ENCODE results near the gene TRAF3.
"Not testable (repeated sequence)": the region's sequence is repeated elsewhere in the genome, so short reads cannot be mapped to it uniquely, and the experiment has no call there.

Gene TRAF3

GRCh38 chr14:102892651-102893050 is 115.4 kb downstream of the TRAF3 start:
- DNase-seq (ENCODE audit: low read depth), result no peak

GRCh38 chr14:102893452-102893851 is 116.2 kb downstream of the TRAF3 start:
- no peak for DNase-seq (ENCODE audit: low read depth)

- not testable (repeated sequence) for DNase-seq (ENCODE audit: low read depth)
These were observed 119.5 kb downstream of the TRAF3 start for GRCh38 chr14:102896735-102897134.

GRCh38 chr14:102897299-102898027 is 120.2 kb downstream of the TRAF3 start:
- DNase-seq (ENCODE audit: low read depth), result no peak

GRCh38 chr14:102898298-102898697 is 121.0 kb downstream of the TRAF3 start:
- DNase-seq (ENCODE audit: low read depth), result no peak

GRCh38 chr14:102898776-102899515 is 121.7 kb downstream of the TRAF3 start:
- no peak for DNase-seq (ENCODE audit: low read depth)

GRCh38 chr14:102899516-102899900 is 122.3 kb downstream of the TRAF3 start:
- no peak for DNase-seq (ENCODE audit: low read depth)

- no peak for DNase-seq (ENCODE audit: low read depth)
These were observed 123.7 kb downstream of the TRAF3 start for GRCh38 chr14:102900631-102901571.

GRCh38 chr14:102901633-102902032 is 124.4 kb downstream of the TRAF3 start:
- no peak for DNase-seq (ENCODE audit: low read depth)

- no peak for DNase-seq (ENCODE audit: low read depth)
These were observed 124.8 kb downstream of the TRAF3 start for GRCh38 chr14:102902086-102902485.

- no peak for DNase-seq (ENCODE audit: low read depth)
These were observed 125.4 kb downstream of the TRAF3 start for GRCh38 chr14:102902523-102903247.

GRCh38 chr14:102903248-102903888 is 126.1 kb downstream of the TRAF3 start:
- DNase-seq (ENCODE audit: low read depth), result no peak

GRCh38 chr14:102903889-102904512 is 126.8 kb downstream of the TRAF3 start:
- DNase-seq (ENCODE audit: low read depth), result no peak

- DNase-seq (ENCODE audit: low read depth), result no peak
These were observed 128.2 kb downstream of the TRAF3 start for GRCh38 chr14:102905116-102906108.

GRCh38 chr14:102906616-102907302 is 129.5 kb downstream of the TRAF3 start:
- no peak for DNase-seq (ENCODE audit: low read depth)

- no peak for DNase-seq (ENCODE audit: low read depth)
These were observed 130.1 kb downstream of the TRAF3 start for GRCh38 chr14:102907303-102907844.

- DNase-seq (ENCODE audit: low read depth), result no peak
These were observed 130.9 kb downstream of the TRAF3 start for GRCh38 chr14:102907980-102908730.

Data from stimulated activated CD8-positive, alpha-beta memory T cell treated with anti-CD3 and anti-CD28 coated beads, Interleukin-12 subunit alpha, Interleukin-12 subunit beta, amount 100 ng/mL, for 4 hours (primary cell).